GM18861 (cell line): ENCODE measurements around the gene HYAL4.
"Not testable (repeated sequence)": the region's sequence is repeated elsewhere in the genome, so short reads cannot be mapped to it uniquely, and the experiment has no call there.

ENCODE experiments used
- ATAC-seq: cut with Tn5 transposase; IDR thresholded peaks from one replicate; pipeline ENCODE4 v1.9.1; 2021; ENCODE audit not compliant: unreplicated experiment

The HYAL4 gene

DNA sequence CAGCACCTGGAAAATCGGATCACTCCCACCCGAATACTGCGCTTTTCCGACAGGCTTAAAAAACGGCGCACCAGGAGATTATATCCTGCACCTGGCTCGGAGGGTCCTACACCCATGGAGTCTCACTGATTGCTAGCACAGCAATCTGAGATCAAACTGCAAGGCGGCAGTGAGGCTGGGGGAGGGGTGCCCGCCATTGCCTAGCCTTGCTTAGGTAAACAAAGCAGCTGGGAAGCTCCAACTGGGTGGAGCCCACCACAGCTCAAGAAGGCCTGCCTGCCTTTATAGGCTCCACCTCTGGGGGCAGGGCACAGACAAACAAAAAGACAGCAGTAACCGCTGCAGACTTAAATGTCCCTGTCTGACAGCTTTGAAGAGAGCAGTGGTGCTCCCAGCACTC is 49.8 kb downstream of the HYAL4 start:
- ATAC-seq = not testable (repeated sequence)

DNA sequence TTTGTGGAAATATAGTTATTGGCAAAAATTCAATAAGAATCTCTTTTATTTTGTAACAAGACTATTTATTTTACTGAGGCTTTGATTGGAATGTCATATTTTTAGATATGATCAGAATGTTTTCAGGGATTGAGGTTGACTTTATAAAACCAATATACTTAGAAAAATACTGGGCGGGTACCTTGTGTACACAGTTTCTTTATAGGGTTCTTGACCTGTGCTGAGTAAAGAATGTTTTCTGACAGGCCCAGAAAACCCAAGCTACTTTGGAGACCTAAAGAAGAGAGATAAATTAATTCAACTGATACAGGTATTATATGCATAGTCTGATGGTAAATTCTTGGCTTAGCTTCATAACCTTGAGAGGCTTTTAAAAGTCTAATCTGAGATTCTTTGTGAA is 56.1 kb downstream of the HYAL4 start:
- no peak for ATAC-seq

DNA sequence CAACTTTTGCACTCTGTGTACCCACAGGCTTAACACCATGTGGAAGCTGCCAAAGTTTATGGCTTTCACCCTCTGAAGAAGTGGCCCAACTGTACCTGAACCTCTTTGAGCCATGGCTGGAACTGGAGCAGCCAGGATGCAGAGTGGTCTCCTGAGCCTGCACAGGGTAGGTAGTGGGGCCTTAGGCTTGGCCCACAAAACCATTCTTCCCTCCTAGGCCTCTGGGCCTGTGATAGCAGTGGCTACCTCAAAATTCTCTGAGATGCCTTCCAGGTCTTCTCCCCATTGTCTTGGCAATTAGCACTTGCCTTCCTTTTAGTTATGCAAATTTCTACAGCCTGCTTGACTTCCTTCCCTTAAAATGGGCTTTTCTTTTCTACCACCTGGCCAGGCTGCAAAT is 60.7 kb downstream of the HYAL4 start:
- no peak for ATAC-seq

DNA sequence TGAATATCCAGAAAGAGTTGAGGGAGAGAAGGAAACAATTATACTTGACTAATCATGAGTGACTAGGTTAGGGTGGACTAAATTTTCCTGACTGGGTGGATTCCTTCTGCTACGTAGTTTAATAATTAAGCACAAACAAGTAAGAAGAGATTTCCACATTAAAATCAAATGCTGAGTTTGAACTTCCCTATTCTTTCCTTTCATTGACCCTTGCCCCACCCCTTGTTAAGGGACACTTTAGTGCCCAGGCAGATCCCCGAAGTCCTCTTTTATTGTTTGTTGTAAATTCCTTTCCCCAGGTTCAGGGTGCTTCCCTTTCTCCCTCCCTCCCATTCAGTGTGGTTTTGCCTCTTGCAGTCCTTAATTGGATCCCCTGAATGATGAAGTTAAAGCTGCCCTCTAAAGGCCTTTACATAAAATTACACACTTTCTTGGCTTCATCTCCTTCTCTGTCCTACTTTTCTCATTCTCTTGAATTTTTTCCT is 71.3 kb downstream of the HYAL4 start:
- no peak for ATAC-seq

DNA sequence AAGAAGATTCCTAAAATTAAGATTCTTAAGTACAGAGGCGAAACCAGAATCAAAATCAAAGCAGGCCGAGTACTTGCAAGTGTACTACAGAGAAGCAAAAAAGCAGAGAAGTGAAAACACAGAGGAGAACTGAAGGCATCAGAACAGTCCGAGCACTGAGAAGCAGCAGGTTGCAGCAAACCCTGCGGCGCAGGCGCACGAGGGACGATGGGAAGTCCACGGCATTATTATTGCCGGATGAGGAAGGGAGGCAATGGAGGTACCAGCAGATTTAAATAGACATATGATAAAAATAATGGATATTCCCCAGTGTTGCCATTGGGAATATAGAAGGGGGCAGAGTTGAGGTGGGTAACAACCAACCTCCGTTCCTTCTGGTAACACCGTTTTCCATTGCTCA is 72.9 kb downstream of the HYAL4 start:
- no peak for ATAC-seq

DNA sequence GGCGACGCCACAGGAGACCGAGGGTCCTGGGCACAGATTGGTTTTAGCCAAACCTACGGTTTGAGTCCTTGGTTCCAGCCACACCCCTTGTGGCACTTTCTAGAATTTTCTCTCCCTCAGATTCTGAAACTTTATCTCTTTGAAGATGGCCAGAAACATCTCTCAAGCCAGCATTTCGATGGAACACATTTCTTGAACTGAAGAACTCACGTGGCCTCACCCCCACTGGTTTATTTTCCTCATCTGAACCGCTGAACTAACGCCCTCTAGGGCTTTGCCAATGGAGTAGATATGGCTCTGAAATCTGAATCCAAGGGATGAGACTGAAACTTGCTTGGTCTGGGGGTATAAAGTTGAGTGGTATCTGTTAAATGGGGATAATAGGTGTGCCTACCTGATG is 73.3 kb downstream of the HYAL4 start:
- no peak for ATAC-seq

DNA sequence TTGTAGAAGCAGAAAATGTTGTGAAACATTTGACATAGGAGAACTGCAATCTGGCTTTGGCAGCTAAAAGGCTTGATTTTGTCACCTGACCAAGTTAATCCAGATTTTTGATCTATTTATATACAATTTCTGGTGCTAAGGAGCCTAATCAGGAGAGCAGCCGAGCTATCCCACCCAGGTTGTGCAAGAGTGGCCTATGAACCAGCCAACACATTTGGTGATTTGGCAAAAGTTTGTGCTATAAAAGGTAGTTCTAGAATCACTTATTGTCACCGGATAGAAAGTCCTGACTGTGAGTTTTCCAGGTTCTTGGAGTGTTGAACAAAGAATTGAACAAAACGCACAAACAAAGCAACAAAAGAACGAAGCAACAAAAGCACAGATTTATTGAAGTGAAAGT is 78.6 kb downstream of the HYAL4 start:
- no peak for ATAC-seq

DNA sequence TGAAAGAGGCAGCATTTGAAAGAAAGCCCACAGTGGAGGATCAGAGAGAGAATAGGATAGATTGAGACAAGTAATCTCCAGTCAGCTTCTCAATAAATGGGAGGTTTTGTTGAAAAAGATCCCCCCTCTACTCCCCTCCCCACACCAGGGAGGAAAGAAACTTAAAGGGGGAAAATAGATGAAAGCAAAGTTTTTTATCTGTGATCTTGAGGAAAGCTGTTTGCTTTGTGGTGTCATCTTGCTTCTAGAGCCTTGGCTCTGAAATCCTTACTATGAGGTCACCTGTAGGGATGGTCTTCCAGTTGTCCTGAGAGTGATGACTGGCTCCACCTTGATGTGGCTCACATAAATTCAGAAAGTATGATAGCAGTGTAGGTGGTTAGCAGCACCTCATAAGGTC is 80.0 kb downstream of the HYAL4 start, which contains the start of gene SPAM1:
Gene SPAM1, plus strand, starts transcription at position 301 of the 400 bp plus-strand sequence. CDS start 28,330 bp downstream, outside the sequence.
- ATAC-seq = no peak
